Measurements from ENCODE around the gene RASD1. TPM values are rescaled to one million over a fixed set of nuclear protein-coding genes. Genes with fewer than 3 reads are reported as not detected.

RASD1 gene
- total RNA-seq, 1 donor from 2014 or later, result 0.31 TPM

DNA sequence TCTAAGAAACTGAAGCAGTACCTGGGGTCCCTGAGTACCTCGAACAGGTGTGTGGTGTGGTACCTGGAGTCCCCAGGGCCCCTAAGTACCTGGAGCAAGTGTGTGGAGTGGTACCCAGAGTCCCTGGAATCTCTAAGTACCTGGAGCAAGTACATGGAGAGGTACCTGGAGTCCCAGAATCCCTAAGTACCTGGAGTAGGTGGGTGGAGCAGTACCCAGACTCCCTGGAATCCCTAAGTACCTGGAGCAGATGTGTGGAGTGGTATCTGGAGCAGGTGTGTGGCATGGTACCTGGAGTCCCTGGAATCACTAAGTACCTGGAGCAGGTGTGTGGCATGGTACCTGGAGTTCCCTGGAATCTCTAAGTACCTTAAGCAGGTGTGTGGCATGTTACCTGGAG lies 41.9 kb downstream of the RASD1 start:
- Mint-ChIP-seq H3K4me3 (ENCODE audit: unreplicated experiment) (no peak overlapping the region), H3K36me3 (ENCODE audit: low read depth, unreplicated experiment) (no peaks in the 10 kb centered on the region), H3K9me3 (ENCODE audit: unreplicated experiment) (no peaks in the 10 kb centered on the region), H3K4me1 (ENCODE audit: unreplicated experiment) (no peaks in the 10 kb centered on the region), H3K27me3 (ENCODE audit: unreplicated experiment) (peaks cover 1% of the 10 kb centered on the region), H3K27ac (ENCODE audit: unreplicated experiment) (no peak overlapping the region)
- TF ChIP-seq CTCF (IDR thresholded peaks at IDR 0.05; ENCODE audit: unreplicated experiment), result no peak
- DNase-seq (ENCODE audit: low spot score), result no peak

- Mint-ChIP-seq H3K36me3 (ENCODE audit: low read depth, unreplicated experiment) (no peaks in the 10 kb centered on the region), H3K4me1 (ENCODE audit: unreplicated experiment) (no peaks in the 10 kb centered on the region), H3K4me3 (ENCODE audit: unreplicated experiment) (no peak overlapping the region), H3K9me3 (ENCODE audit: unreplicated experiment) (no peaks in the 10 kb centered on the region), H3K27ac (ENCODE audit: unreplicated experiment) (no peak overlapping the region), H3K27me3 (ENCODE audit: unreplicated experiment) (peaks cover 1% of the 10 kb centered on the region)
- TF ChIP-seq CTCF (IDR thresholded peaks at IDR 0.05; ENCODE audit: unreplicated experiment), result no peak
- no peak for DNase-seq (ENCODE audit: low spot score)
Measured at GRCh38 chr17:17453088-17453487, 43.1 kb downstream of the RASD1 start.

DNA sequence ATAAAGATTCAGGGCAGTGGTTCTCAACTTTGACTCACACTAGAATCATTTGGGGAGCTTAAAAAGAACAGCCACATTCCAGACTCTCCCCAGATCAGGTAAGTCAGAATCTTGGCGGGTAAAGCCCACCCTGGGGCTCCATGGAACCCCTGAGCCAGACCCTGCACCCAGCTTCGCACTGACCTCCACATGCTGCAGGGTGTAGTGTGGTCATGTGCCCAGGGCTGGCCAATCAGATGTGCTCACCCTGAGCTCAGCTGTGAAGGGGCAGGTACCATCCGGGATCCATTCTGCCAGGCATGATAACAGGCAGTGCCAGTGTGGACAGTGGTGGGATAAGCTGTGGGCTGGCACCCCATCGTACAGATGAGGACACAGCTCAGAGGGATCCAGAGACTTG lies 47.5 kb downstream of the RASD1 start:
- Mint-ChIP-seq H3K9me3 (ENCODE audit: unreplicated experiment) (no peaks in the 10 kb centered on the region), H3K4me3 (ENCODE audit: unreplicated experiment) (no peak overlapping the region), H3K36me3 (ENCODE audit: low read depth, unreplicated experiment) (no peaks in the 10 kb centered on the region), H3K27me3 (ENCODE audit: unreplicated experiment) (no peaks in the 10 kb centered on the region), H3K4me1 (ENCODE audit: unreplicated experiment) (no peaks in the 10 kb centered on the region), H3K27ac (ENCODE audit: unreplicated experiment) (no peak overlapping the region)
- TF ChIP-seq CTCF (IDR thresholded peaks at IDR 0.05; ENCODE audit: unreplicated experiment), result no peak
- no peak for DNase-seq (ENCODE audit: low spot score)

DNA sequence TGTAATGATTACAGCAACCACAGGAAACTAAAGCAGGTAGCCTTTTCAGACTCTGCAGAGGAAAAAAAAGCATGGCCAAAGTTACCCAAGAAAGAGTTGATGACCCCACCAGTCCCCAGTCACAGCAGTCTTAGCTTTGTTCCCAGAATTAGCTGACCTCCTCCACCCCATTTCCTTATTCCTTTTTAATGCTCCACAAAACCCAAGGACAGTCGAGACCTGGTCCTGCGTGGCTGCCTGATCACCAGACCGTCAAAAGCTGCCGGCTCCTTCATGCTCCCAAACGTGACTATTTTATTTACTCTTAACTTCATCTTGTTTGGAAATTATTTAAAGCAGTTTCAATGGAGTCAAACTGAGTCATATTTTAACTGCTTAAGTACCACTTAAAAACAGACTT lies 48.1 kb downstream of the RASD1 start:
- DNase-seq (ENCODE audit: low spot score), result no peak
- Mint-ChIP-seq H3K9me3 (ENCODE audit: unreplicated experiment) (no peaks in the 10 kb centered on the region), H3K27me3 (ENCODE audit: unreplicated experiment) (no peaks in the 10 kb centered on the region), H3K27ac (ENCODE audit: unreplicated experiment) (no peak overlapping the region), H3K4me1 (ENCODE audit: unreplicated experiment) (no peaks in the 10 kb centered on the region), H3K36me3 (ENCODE audit: low read depth, unreplicated experiment) (no peaks in the 10 kb centered on the region), H3K4me3 (ENCODE audit: unreplicated experiment) (no peak overlapping the region)
- TF ChIP-seq CTCF (IDR thresholded peaks at IDR 0.05; ENCODE audit: unreplicated experiment), result no peak

DNA sequence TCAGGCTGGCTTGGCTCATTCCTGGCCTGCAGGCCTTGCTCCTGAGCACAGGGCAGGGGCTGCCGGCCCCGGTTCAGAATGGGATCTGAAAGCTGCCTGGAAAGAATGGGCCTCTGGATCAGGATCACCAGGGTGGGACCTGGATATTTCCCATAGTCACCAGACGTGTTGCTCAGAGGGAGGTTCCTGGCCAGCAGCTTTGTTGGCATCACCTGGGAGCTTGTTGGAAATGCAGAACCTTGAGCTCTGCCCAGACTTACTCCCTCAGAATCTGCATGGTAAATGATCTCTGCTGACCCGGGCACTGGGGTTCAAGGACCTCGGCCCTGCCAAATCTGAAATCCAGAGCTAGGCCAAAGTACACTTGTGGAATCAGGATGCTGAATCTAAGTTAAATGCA lies 48.9 kb downstream of the RASD1 start:
- TF ChIP-seq CTCF (IDR thresholded peaks at IDR 0.05; ENCODE audit: unreplicated experiment), result no peak
- no peak overlapping the region for H3K27ac Mint-ChIP-seq (ENCODE audit: unreplicated experiment)
- no peaks in the 10 kb centered on the region for H3K27me3 Mint-ChIP-seq (ENCODE audit: unreplicated experiment)
- no peak for DNase-seq (ENCODE audit: low spot score)
- no peaks in the 10 kb centered on the region for H3K4me1 Mint-ChIP-seq (ENCODE audit: unreplicated experiment)
- no peak overlapping the region for H3K4me3 Mint-ChIP-seq (ENCODE audit: unreplicated experiment)
- H3K9me3 Mint-ChIP-seq (ENCODE audit: unreplicated experiment), result no peaks in the 10 kb centered on the region
- H3K36me3 Mint-ChIP-seq (ENCODE audit: low read depth, unreplicated experiment), result no peaks in the 10 kb centered on the region
